Type B pancreatic cell (in vitro differentiated cells): ENCODE measurements around the gene RAP1GAP. TPM values are rescaled to one million over a fixed set of nuclear protein-coding genes. Genes with fewer than 3 reads are reported as not detected.

ENCODE experiments used
- DNase-seq: peaks from one replicate; pipeline ENCODE4 v3.0.0; 2021; ENCODE audit warnings: mixed read lengths; ENCODE audit not compliant: unreplicated experiment; ENCODE audit errors: extremely low spot score
- H3K27ac Mint-ChIP-seq: 2 replicates; pipeline ENCODE4 v1.8.0; 2021; ENCODE audit warnings: mild to moderate bottlenecking, mixed read lengths
- H3K27me3 Mint-ChIP-seq: 2 replicates; pipeline ENCODE4 v1.8.0; 2021; ENCODE audit warnings: mixed read lengths
- H3K36me3 Mint-ChIP-seq: 2 replicates; pipeline ENCODE4 v1.8.0; 2021; ENCODE audit warnings: mixed read lengths
- H3K4me1 Mint-ChIP-seq: one replicate; pipeline ENCODE4 v1.8.0; 2021; ENCODE audit warnings: mixed read lengths; ENCODE audit not compliant: unreplicated experiment
- H3K4me3 Mint-ChIP-seq: 2 replicates; pipeline ENCODE4 v1.8.0; 2021; ENCODE audit warnings: mild to moderate bottlenecking, mixed read lengths
- H3K9me3 Mint-ChIP-seq: 2 replicates; pipeline ENCODE4 v1.8.0; 2021; ENCODE audit warnings: mixed read lengths
- total RNA-seq: library from RNA; stranded (reverse); gene quantifications from 2 replicates; pipeline ENCODE4 v1.2.1, GENCODE V29; 2021; ENCODE audit warnings: low replicate concordance
- TF ChIP-seq, protein P1 (sequence below): fragments of 200-600 bp; sonication (generic); conservative IDR thresholded peaks from 2 replicates; pipeline ENCODE4 v1.5.0; 2021; ENCODE audit warnings: antibody characterized with exemption, mild to moderate bottlenecking

Gene RAP1GAP
- total RNA-seq, 1 donor from 2014 or later: 18.5 TPM

DNA sequence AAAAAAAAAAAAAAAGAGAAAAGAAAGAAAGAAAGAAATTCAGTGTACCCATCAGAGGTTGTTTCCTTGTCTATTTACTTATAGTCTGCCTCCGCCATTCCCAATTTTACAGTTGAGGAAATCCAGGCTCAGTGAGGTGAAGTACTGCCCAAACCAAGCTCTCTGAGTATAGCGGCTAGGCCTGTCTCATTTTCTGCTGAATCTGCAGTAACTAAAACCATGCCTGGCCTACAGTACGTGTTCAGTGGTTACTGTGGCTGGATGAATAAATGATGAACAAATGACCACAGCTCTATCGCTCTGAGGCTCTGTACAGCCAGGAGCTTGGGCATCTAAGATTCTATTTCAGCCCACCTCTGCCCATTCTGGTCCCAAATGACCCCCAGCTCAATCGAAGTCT, 24.3 kb downstream of the RAP1GAP start:
- Mint-ChIP-seq H3K9me3 (no peaks in the 10 kb centered on the region), H3K27me3 (peaks cover 6% of the 10 kb centered on the region), H3K36me3 (no peaks in the 10 kb centered on the region), H3K4me3 (no peak overlapping the region), H3K4me1 (peaks cover 9% of the 10 kb centered on the region), H3K27ac (no peak overlapping the region)
- TF ChIP-seq, protein P1, sequence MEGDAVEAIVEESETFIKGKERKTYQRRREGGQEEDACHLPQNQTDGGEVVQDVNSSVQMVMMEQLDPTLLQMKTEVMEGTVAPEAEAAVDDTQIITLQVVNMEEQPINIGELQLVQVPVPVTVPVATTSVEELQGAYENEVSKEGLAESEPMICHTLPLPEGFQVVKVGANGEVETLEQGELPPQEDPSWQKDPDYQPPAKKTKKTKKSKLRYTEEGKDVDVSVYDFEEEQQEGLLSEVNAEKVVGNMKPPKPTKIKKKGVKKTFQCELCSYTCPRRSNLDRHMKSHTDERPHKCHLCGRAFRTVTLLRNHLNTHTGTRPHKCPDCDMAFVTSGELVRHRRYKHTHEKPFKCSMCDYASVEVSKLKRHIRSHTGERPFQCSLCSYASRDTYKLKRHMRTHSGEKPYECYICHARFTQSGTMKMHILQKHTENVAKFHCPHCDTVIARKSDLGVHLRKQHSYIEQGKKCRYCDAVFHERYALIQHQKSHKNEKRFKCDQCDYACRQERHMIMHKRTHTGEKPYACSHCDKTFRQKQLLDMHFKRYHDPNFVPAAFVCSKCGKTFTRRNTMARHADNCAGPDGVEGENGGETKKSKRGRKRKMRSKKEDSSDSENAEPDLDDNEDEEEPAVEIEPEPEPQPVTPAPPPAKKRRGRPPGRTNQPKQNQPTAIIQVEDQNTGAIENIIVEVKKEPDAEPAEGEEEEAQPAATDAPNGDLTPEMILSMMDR: no peak
- no peak for DNase-seq

DNA sequence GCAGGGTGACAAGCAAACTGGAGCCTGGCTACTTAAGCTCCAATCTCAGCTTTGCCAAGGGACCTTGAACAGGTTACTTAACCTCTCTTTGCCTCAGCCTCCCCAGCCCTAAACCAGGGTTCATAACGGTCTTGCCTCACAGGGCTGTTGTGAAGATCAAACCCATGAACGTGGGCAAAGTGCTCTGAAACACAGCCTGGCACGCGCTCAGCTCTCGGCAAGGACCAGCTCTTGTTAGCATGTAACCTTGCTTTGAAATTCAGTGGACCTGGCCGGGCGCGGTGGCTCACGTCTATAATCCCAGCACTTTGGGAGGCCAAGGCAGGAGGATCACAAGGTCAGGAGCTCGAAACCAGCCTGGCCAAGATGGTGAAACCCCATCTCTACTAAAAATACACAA, 24.8 kb downstream of the RAP1GAP start:
- no peak overlapping the region for H3K27ac Mint-ChIP-seq
- H3K4me1 Mint-ChIP-seq: peaks cover 11% of the 10 kb centered on the region
- TF ChIP-seq, protein P1: no peak
- H3K9me3 Mint-ChIP-seq: no peaks in the 10 kb centered on the region
- no peaks in the 10 kb centered on the region for H3K36me3 Mint-ChIP-seq
- peaks cover 6% of the 10 kb centered on the region for H3K27me3 Mint-ChIP-seq
- no peak for DNase-seq
- H3K4me3 Mint-ChIP-seq: no peak overlapping the region

DNA sequence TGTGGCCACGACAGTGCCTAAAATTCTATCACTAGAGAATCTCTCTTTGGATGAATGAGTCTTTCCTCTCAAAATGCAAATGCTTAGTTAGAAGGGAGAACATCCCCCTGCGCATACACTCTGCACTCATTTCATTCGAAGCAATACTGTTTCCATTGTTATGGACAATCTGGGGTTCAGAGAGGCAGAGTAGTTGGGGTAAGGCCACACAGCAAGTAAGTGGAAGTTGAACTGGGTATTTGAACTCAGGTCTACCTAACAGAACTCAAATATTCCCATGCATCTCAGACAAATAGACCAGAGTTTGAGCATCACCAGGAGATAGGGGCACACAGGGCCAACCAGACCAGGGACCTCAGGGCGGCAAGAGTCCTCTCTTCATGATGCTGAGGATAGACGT, 25.5 kb downstream of the RAP1GAP start:
- Mint-ChIP-seq H3K4me1 (peaks cover 15% of the 10 kb centered on the region), H3K27ac (no peak overlapping the region), H3K36me3 (no peaks in the 10 kb centered on the region), H3K27me3 (peaks cover 3% of the 10 kb centered on the region), H3K9me3 (no peaks in the 10 kb centered on the region), H3K4me3 (no peak overlapping the region)
- no peak for DNase-seq
- TF ChIP-seq, protein P1: no peak

DNA sequence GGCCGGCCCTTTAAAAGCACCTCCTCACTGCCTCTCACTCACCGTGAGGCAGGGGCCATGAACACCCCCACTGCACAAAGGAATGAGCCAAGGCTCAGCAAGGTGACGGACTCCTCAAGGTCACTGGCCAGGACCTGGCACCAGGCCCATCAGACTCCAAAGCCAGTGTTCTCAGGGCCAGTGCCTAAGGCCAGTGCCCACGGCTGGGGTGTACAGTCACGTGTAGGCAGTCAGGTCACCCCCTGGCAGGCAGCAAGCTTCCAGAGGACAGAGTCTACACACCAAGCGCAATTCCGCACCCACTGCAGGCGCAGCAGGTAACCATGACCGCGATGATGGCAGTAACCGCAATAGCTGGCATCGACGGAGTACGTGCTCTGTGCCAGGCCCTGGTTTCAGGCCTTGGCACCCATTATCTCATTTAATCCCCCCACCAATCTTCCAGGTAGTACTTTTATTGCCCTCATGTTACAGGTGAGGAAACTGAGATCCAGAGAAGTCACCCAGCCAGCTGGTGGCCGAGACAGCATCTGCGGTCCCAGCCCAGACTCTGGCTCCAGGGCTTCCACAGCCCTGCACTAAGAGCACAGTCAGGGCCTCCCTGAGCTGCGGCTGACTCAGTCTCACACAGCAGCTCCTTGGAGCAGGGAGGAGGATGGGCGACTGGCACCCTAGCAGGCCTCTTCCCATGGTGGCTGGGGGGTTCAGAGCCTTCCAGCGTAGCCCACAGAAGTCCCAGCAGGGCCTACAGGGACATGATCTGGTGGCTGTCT, 27.0 kb downstream of the RAP1GAP start:
- Mint-ChIP-seq H3K27ac (no peak overlapping the region), H3K4me1 (peaks cover 17% of the 10 kb centered on the region), H3K27me3 (peaks cover 3% of the 10 kb centered on the region), H3K4me3 (no peak overlapping the region), H3K36me3 (no peaks in the 10 kb centered on the region), H3K9me3 (no peaks in the 10 kb centered on the region)
- no peak for DNase-seq
- TF ChIP-seq, protein P1: no peak

DNA sequence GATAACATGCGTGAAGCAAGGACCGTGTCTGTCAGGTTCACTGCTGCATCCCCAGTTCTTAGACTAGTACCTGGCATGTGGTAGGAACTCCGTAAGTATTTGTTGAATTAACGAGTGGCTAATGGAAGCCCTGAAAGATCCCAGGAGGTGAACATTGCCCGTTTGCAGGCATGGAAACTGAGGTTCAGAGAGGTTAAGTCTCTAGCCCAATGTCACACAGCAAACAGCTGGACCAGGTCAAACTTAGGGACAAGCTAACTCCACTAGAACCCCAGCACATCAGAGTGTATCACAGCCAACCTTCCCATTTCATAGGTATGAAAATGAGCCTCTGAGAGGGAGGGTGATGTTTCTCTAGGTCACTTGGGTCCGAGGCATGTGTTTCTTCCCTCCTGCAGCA, 27.6 kb downstream of the RAP1GAP start:
- Mint-ChIP-seq H3K36me3 (no peaks in the 10 kb centered on the region), H3K9me3 (no peaks in the 10 kb centered on the region), H3K4me3 (no peak overlapping the region), H3K4me1 (peaks cover 17% of the 10 kb centered on the region), H3K27me3 (peaks cover 3% of the 10 kb centered on the region), H3K27ac (no peak overlapping the region)
- TF ChIP-seq, protein P1: no peak
- no peak for DNase-seq
